Central memory CD4-positive, alpha-beta T cell (primary cell): ENCODE results near the gene IL31.
"Not testable (repeated sequence)": the region's sequence is repeated elsewhere in the genome, so short reads cannot be mapped to it uniquely, and the experiment has no call there.

Experiments used
- DNase-seq: peaks from one replicate; pipeline ENCODE4 v3.0.0; 2022
- total RNA-seq, 3 experiments: gene quantifications; one replicate each; lab custom pipeline; 2026; lab: John Stamatoyannopoulos, UW

Gene IL31
- 0 to 1.9 (median 0) reads per million in 3 experiments for total RNA-seq

GRCh38 chr12:122174155-122174845 is at the start of gene IL31:
Gene IL31, minus strand, starts transcription at chr12:122174221. Its CDS starts 49 bp downstream, at chr12:122174172.
- DNase-seq, result no peak

GRCh38 chr12:122216445-122216844 is 42.4 kb upstream of the IL31 start:
- DNase-seq, result no peak

- no peak for DNase-seq
Observed at GRCh38 chr12:122215771-122216170, 41.8 kb upstream of the IL31 start.

- DNase-seq, result no peak
Observed at GRCh38 chr12:122208073-122208820, 34.2 kb upstream of the IL31 start.

- DNase-seq, result no peak
Observed at GRCh38 chr12:122207391-122207790, 33.4 kb upstream of the IL31 start.

- DNase-seq, result no peak
Observed at GRCh38 chr12:122206976-122207375, 33.0 kb upstream of the IL31 start.

- no peak for DNase-seq
Observed at GRCh38 chr12:122206111-122206881, 32.3 kb upstream of the IL31 start.

- DNase-seq, result no peak
Observed at GRCh38 chr12:122205053-122205925, 31.3 kb upstream of the IL31 start.

- no peak for DNase-seq
Observed at GRCh38 chr12:122204167-122205052, 30.4 kb upstream of the IL31 start.

- DNase-seq, result peak; percentile 62
Observed at GRCh38 chr12:122203301-122204166, 29.5 kb upstream of the IL31 start, which contains the start of gene B3GNT4. Gene B3GNT4, plus strand, starts transcription at chr12:122203709. Its CDS starts 910 bp downstream, at chr12:122204619.

GRCh38 chr12:122202811-122203210 is 28.8 kb upstream of the IL31 start:
- DNase-seq, result not testable (repeated sequence)

GRCh38 chr12:122202017-122202416 is 28.0 kb upstream of the IL31 start:
- no peak for DNase-seq

GRCh38 chr12:122201381-122201780 is 27.4 kb upstream of the IL31 start:
- DNase-seq, result no peak

- DNase-seq, result no peak
Observed at GRCh38 chr12:122200541-122201175, 26.6 kb upstream of the IL31 start.

- DNase-seq, result no peak
Observed at GRCh38 chr12:122199484-122200355, 25.7 kb upstream of the IL31 start.

- no peak for DNase-seq
Observed at GRCh38 chr12:122197612-122197966, 23.6 kb upstream of the IL31 start.

GRCh38 chr12:122195405-122195804 is 21.4 kb upstream of the IL31 start:
- DNase-seq, result no peak

- no peak for DNase-seq
Observed at GRCh38 chr12:122194804-122195203, 20.8 kb upstream of the IL31 start.

- no peak for DNase-seq
Observed at GRCh38 chr12:122192441-122192840, 18.4 kb upstream of the IL31 start.
